Fibroblast of mammary gland (primary cell): ENCODE results near the gene FBXW8.

ENCODE experiments used
- DNase-seq: peaks from one replicate; pipeline ENCODE4 v3.0.0-alpha.2; 2010; ENCODE audit warnings: low read depth
- H3K4me3 ChIP-seq: 2 replicates; pipeline ENCODE4 v1.5.1; 2011; ENCODE audit warnings: low read depth, mild to moderate bottlenecking, low read length, moderate library complexity; ENCODE audit not compliant: control insufficient read depth
- CTCF ChIP-seq: conservative IDR thresholded peaks from 2 replicates; pipeline ENCODE4 v1.5.1; 2011; ENCODE audit warnings: low read depth, low read length, inconsistent platforms; ENCODE audit not compliant: control insufficient read depth, insufficient read depth

The FBXW8 gene

DNA sequence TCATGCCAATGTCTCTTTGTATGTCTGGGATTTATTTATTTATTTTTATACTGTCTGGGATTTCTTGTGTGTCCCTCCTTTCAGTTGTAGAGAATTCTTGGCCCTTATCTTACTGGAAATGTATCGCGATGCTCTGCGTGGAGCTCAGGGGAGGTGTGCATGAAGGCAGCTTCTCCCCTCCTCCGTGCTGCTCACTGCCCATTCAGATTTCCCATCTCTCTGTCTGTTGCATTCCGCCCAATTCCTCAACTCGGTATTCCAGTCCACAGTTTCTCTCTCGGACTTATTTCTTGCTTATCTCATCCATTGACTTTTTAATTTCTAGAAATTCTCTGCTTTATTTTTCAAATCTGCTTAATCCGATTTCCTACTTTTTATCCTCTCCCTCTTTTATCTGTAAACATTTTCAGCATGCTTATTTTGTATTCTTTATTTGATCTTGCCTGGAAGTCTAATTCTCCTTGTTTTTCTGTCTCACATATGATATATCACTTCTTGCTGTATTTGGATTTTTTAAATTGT is 93.2 kb downstream of the FBXW8 start:
- TF ChIP-seq CTCF: no peak
- DNase-seq: no peak
- H3K4me3 ChIP-seq: no peak overlapping the region

DNA sequence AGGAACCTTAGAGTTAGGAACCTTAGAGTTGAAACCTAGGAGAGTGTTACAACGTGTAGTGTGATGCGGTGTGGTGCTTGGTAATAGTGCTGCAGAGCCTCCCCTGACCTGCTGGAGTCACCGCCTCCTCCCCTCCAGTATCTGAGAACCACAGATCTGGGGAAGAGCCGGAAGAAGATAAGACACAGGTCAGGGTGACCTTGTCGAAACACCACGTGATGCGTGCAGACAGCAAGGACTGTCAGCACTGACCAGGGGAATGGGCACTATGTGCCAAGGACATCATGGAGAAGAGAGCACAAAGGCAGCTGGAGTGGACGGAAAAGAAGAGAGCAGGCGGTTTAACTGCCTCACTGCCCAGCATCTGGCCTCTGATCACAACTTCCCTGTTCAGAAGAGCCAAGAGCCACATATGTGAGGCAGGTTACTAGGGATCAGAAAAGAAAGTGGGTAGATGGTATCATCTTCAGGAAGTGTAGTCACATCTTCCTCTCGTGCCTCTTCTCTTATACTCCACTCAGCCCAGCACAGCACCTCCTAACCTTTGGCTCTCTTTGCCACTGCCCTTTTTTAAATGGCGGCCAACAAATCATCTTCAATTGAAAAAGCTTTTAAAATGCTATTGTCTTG is 94.8 kb downstream of the FBXW8 start:
- TF ChIP-seq CTCF: no peak
- H3K4me3 ChIP-seq: no peak overlapping the region
- DNase-seq: no peak

- no peak for DNase-seq
- no peak for TF ChIP-seq CTCF
- H3K4me3 ChIP-seq: no peak overlapping the region
Observed at GRCh38 chr12:117006333-117006732, 95.6 kb downstream of the FBXW8 start.

DNA sequence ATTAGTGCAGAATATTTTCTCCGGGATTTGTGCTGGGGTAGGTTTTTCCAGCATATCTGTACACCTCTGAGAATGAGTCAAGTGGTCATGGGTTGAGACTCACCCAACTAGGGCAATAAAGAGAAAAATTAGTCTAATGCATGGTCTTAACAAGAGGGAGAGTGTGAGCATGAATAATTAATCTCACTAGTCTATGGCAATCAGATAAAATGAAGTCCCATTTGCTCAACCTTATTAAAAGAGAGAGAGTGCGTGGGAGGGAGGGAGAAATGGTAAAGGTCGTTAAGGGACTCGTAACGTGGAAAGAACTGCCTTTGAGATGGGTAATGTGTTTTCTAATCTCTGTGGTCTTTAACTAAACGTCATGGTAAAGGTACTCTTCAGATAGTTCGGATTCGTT is 96.8 kb downstream of the FBXW8 start:
- no peak overlapping the region for H3K4me3 ChIP-seq
- DNase-seq: no peak
- TF ChIP-seq CTCF: no peak

DNA sequence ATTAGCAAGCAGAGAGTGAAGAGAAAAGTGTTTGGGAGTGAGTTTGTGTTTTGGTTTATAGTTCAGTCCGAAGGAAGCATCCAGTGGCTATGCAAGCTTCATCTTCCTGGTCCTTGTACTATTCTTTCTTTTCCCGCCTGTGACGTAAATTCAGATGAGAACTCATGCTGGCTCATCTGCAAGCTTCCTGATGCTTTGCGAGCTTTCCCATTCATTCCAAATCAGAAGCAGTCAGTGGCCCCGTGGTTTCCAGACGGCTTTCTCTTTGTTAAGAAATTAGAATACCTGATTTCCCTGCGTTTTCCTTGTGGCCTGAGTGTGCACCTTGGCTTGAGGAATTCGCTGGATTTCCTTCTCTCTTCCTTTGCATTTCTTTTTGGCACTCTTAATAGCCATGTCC is 99.0 kb downstream of the FBXW8 start:
- TF ChIP-seq CTCF: no peak
- no peak overlapping the region for H3K4me3 ChIP-seq
- no peak for DNase-seq

DNA sequence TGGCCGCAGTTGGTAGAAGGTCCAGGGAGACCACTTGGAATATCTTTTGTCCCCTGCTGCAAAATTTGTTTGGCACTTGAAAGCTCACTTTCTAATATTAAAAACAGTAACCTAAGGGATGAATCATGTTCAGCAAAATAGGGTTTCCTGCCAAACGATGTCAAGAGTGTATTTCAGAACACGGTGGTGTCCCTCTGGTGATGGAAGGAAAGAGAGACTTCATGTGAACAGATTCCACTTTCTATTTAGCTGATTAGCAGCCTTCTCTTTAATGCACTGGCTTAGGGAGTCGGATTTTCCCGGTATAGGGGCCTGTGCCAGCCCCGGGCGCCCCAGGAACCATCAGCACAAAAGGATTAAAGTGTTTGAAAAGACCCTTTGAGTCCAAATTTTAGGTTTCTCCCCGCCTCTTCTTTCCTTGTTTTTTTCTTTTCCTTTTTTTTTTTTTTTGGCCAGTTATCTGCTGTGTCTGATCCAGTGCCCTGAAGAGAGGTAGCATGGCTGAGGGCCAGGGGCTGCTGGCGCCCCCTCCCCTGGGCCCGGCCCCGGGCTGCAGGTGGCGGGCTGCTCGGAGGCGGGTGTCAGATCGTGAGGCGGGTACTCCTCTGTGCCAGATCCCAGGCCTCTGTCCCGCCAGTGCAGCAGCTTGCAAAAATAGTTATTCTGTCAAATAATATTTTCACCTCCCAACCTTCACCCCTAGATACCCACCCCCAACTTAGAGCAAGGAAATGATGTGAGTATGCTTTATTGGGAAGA is 100.1 kb downstream of the FBXW8 start:
- peak; percentile 70 for DNase-seq
- TF ChIP-seq CTCF: no peak
- no peak overlapping the region for H3K4me3 ChIP-seq
